ENCODE results near the gene CD63. TPM values are rescaled to one million over a fixed set of nuclear protein-coding genes. Genes with fewer than 3 reads are reported as not detected.

CD63 gene
- total RNA-seq, 1 experiment from 2014 or later: 581 TPM

- no peak for TF ChIP-seq CTCF (conservative IDR thresholded peaks at IDR 0.05)
- Histone ChIP-seq H2BK20ac (ENCODE audit: low read depth, low read length, poor library complexity, severe bottlenecking) (no peak overlapping the region), H3K4me2 (ENCODE audit: insufficient read depth, insufficient read length, low read length) (no peak overlapping the region), H2BK15ac (ENCODE audit: low read depth, low read length) (no peak overlapping the region), H3K27me3 (ENCODE audit: insufficient read depth, low read length) (no peaks in the 10 kb centered on the region), H3T11ph (ENCODE audit: low read length) (no peak overlapping the region), H3K4me1 (ENCODE audit: insufficient read depth, low read length) (peaks cover 9% of the 10 kb centered on the region; the same call in 1 of the 2 replicates), H3K27ac (ENCODE audit: insufficient read length, low read depth, low read length) (no peak overlapping the region), H3K23me2 (ENCODE audit: insufficient read length, low read depth, low read length, poor library complexity, severe bottlenecking) (peaks cover 9% of the 10 kb centered on the region), H4K5ac (ENCODE audit: insufficient read length, low read depth, low read length) (no peak overlapping the region), H4K20me1 (ENCODE audit: control insufficient read depth, insufficient read depth, insufficient read length) (no peaks in the 10 kb centered on the region), H3K79me1 (ENCODE audit: insufficient read depth, low read depth, low read length, poor library complexity, severe bottlenecking) (peaks cover 7% of the 10 kb centered on the region), H3K23ac (ENCODE audit: insufficient read length, low read depth, low read length) (no peak overlapping the region), H3K4ac (ENCODE audit: low read depth, low read length) (no peak overlapping the region), H3K56ac (ENCODE audit: insufficient read length, low read depth, low read length) (no peak overlapping the region), H2BK5ac (ENCODE audit: insufficient read length, low read length) (no peak overlapping the region), H3K14ac (ENCODE audit: insufficient read depth, low read length) (no peak overlapping the region), H3K18ac (ENCODE audit: insufficient read length, low read depth, low read length) (no peak overlapping the region), H2AK5ac (ENCODE audit: insufficient read length, low read length) (no peak overlapping the region), H2AFZ (ENCODE audit: low read length) (no peak overlapping the region), H2BK120ac (ENCODE audit: low read depth, low read length, poor library complexity, severe bottlenecking) (no peak overlapping the region), H4K91ac (ENCODE audit: insufficient read length, low read depth, low read length) (no peak overlapping the region), H4K8ac (replicated peaks; ENCODE audit: insufficient read length, low read depth, low read length) (no peak overlapping the region), H3K9me3 (ENCODE audit: control insufficient read depth, low read depth, low read length) (no peaks in the 10 kb centered on the region), H3K79me2 (ENCODE audit: insufficient read depth, low read length) (peaks cover 7% of the 10 kb centered on the region; the same call in 1 of the 2 replicates), H3K9ac (ENCODE audit: extremely low read depth, insufficient read length, low read length) (no peak overlapping the region), H2BK12ac (ENCODE audit: insufficient read length, low read depth, low read length) (no peak overlapping the region)
- no peak overlapping the region; a peak in 1 of 5 replicates for H3K4me3 Mint-ChIP-seq
- no peak for DNase-seq
- no peaks in the 10 kb centered on the region; a peak in 1 of 5 replicates for H3K9me3 Mint-ChIP-seq
- H3K4me1 Mint-ChIP-seq: peaks cover 37 to 40% of the 10 kb centered on the region in 2 experiments
- H3K27me3 Mint-ChIP-seq (ENCODE audit: low read depth): no peaks in the 10 kb centered on the region
- WGBS (ENCODE audit: extremely low coverage, insufficient read length, low lambda C conversion rate): no CpG with 5 or more reads among the region's 8 CpGs
- H3K27ac Mint-ChIP-seq: no peak overlapping the region
- peaks cover 21 to 54% (median 46%) of the 10 kb centered on the region in 3 experiments; a peak in 6 of 7 replicates for H3K36me3 Mint-ChIP-seq (ENCODE audit: insufficient read depth in 1 of 3, low read depth in 3 of 3)
Measured at GRCh38 chr12:55722948-55723347, 5.9 kb downstream of the CD63 start.

Data from H9 (cell line).